ENCODE data around the gene NKX1-1.

DNA sequence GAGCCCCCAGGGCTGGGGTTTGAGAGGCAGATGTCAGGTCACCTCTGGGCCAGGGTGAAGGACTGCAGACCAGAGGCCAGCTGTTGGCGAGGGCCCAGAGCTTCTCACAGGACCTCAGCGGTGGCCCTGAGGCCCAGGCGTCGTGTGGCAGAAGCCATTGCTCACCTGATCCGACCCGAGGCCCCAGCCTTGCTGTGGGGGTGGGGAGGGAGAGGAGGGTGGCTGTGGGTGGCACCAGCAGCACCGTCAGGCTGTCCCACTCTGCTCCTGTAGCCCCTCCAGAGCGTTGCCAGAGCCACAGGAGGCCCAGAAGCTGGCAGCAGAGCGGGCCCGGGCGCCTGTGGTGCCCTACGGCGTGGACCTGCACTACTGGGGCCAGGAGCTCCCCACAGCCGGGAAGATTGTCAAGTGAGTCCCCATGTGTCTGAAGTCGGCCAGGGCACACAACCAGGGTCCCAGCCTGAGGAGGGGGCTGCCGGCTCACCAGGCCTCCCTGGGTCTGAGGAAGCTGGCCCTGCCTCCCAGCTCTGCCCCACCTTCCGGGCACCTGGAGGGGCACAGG is 30.4 kb downstream of the NKX1-1 start:
- TF ChIP-seq POLR2AphosphoS5 (IDR thresholded peaks at IDR 0.05; ENCODE audit: insufficient read depth in 1 of 2, low read depth in 1 of 2), result no peak
- TF ChIP-seq, protein P1, sequence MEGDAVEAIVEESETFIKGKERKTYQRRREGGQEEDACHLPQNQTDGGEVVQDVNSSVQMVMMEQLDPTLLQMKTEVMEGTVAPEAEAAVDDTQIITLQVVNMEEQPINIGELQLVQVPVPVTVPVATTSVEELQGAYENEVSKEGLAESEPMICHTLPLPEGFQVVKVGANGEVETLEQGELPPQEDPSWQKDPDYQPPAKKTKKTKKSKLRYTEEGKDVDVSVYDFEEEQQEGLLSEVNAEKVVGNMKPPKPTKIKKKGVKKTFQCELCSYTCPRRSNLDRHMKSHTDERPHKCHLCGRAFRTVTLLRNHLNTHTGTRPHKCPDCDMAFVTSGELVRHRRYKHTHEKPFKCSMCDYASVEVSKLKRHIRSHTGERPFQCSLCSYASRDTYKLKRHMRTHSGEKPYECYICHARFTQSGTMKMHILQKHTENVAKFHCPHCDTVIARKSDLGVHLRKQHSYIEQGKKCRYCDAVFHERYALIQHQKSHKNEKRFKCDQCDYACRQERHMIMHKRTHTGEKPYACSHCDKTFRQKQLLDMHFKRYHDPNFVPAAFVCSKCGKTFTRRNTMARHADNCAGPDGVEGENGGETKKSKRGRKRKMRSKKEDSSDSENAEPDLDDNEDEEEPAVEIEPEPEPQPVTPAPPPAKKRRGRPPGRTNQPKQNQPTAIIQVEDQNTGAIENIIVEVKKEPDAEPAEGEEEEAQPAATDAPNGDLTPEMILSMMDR (IDR thresholded peaks at IDR 0.05), result no peak
